Activated B cell treated with CpG ODN at 0.5 μM for 24 hours (primary cell): ENCODE data around the gene CALHM3. TPM values are rescaled to one million over a fixed set of nuclear protein-coding genes. Genes with fewer than 3 reads are reported as not detected.
A peak's percentile ranks its signal among the peaks of the same experiment; 100 is the strongest.
"Not testable (repeated sequence)": the region's sequence is repeated elsewhere in the genome, so short reads cannot be mapped to it uniquely, and the experiment has no call there.

Experiments
- ATAC-seq: fragments of 200-7000 bp; cut with Tn5 transposase; one replicate; pipeline ENCODE4 v1.10.0; 2021; ENCODE audit warnings: low read depth, mild to moderate bottlenecking, moderate library complexity
- CTCF ChIA-PET: fragments of 350-600 bp; sonication (Branson Sonifier 250); formaldehyde crosslinking; loops from one replicate; lab custom pipeline; 2021; ENCODE audit warnings: antibody characterized with exemption; lab: Charles Lee
- POLR2A ChIA-PET: fragments of 350-600 bp; sonication (Branson Sonifier 250); formaldehyde crosslinking; loops from one replicate; lab custom pipeline; 2021; ENCODE audit warnings: antibody characterized with exemption; lab: Charles Lee
- DNase-seq: peaks from one replicate; pipeline ENCODE4 v3.0.0; 2022
- H3K27ac Mint-ChIP-seq: one replicate; pipeline ENCODE4 v1.8.0; 2020; ENCODE audit warnings: mixed read lengths
- H3K27me3 Mint-ChIP-seq: one replicate; pipeline ENCODE4 v1.8.0; 2021; ENCODE audit warnings: mixed read lengths
- H3K36me3 Mint-ChIP-seq: one replicate; pipeline ENCODE4 v1.8.0; 2021; ENCODE audit warnings: low read depth, mixed read lengths
- H3K4me1 Mint-ChIP-seq: one replicate; pipeline ENCODE4 v1.8.0; 2021; ENCODE audit warnings: mixed read lengths
- H3K4me3 Mint-ChIP-seq: one replicate; pipeline ENCODE4 v1.8.0; 2020; ENCODE audit warnings: mild to moderate bottlenecking, mixed read lengths
- H3K9me3 Mint-ChIP-seq: one replicate; pipeline ENCODE4 v1.8.0; 2020; ENCODE audit warnings: mixed read lengths
- intact Hi-C: fragments of 100-400 bp; cut with micrococcal nuclease; formaldehyde crosslinking; loops from one replicate; pipeline ENCODE4 v1.15.1; 2024
- total RNA-seq: library from RNA; stranded (reverse); gene quantifications from 2 replicates; pipeline ENCODE4 v1.2.3, GENCODE V29; 2022
- TF ChIP-seq, protein P1 (sequence below): fragments of 200-600 bp; IDR thresholded peaks from one replicate; pipeline ENCODE4 v1.8.0; 2022; ENCODE audit warnings: antibody characterized with exemption, mild to moderate bottlenecking

The CALHM3 gene
- total RNA-seq, 1 donor from 2014 or later: not detected

GRCh38 chr10:103490986-103491314 is 11.9 kb upstream of the CALHM3 start:
- POLR2A ChIA-PET: no interaction called here

DNA sequence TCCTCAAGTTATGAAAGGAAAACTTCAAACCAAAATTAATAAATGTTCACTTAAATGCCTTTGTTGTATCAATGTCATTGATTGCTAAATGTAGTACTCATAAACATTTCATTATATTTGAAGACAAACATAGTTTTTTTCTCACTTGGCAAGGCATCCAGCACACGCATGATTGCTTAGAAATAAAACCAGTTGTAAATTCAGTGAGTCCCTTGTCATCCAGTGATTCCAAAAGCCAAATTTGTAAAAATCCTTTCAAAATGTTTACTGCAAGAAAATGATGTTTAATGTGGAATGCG is 8.3 kb upstream of the CALHM3 start:
- Mint-ChIP-seq H3K36me3 (no peaks in the 10 kb centered on the region), H3K27me3 (no peaks in the 10 kb centered on the region), H3K4me3 (no peak overlapping the region), H3K4me1 (peaks cover 20% of the 10 kb centered on the region), H3K9me3 (no peaks in the 10 kb centered on the region), H3K27ac (no peak overlapping the region)
- no peak for DNase-seq
- no peak for ATAC-seq
- TF ChIP-seq, protein P1, sequence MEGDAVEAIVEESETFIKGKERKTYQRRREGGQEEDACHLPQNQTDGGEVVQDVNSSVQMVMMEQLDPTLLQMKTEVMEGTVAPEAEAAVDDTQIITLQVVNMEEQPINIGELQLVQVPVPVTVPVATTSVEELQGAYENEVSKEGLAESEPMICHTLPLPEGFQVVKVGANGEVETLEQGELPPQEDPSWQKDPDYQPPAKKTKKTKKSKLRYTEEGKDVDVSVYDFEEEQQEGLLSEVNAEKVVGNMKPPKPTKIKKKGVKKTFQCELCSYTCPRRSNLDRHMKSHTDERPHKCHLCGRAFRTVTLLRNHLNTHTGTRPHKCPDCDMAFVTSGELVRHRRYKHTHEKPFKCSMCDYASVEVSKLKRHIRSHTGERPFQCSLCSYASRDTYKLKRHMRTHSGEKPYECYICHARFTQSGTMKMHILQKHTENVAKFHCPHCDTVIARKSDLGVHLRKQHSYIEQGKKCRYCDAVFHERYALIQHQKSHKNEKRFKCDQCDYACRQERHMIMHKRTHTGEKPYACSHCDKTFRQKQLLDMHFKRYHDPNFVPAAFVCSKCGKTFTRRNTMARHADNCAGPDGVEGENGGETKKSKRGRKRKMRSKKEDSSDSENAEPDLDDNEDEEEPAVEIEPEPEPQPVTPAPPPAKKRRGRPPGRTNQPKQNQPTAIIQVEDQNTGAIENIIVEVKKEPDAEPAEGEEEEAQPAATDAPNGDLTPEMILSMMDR: no peak
- CTCF ChIA-PET: interaction anchor here (5.0 kb wide), 1 partner anchor 69 kb away, joined by 112 read pairs; no protein-coding TSS in a partner anchor
- intact Hi-C loops: loop anchor here (5.0 kb wide), 1 partner anchor 650 kb away; the partner anchor contains the start of gene CYP17A1
- POLR2A ChIA-PET: no interaction called here

More at GRCh38 chr10:103490986-103491314, 11.9 kb upstream of the CALHM3 start:
- ATAC-seq (peak; percentile 13), DNase-seq (no peak)
- peaks cover 31% of the 10 kb centered on the region for H3K4me1 Mint-ChIP-seq
- no peak overlapping the region for H3K4me3 Mint-ChIP-seq
- intact Hi-C loops: loop anchor here (5.0 kb wide), 2 partner anchors 91 to 201 kb away; no protein-coding TSS in a partner anchor
- H3K9me3 Mint-ChIP-seq: no peaks in the 10 kb centered on the region
- CTCF ChIA-PET: interaction anchor here (1.2 to 1.8 kb wide), 2 partner anchors 74 to 195 kb away, joined by 6 to 10 read pairs; no protein-coding TSS in a partner anchor
- TF ChIP-seq, protein P1: no peak
- peaks cover 21% of the 10 kb centered on the region for H3K27me3 Mint-ChIP-seq
- no peaks in the 10 kb centered on the region for H3K36me3 Mint-ChIP-seq
- no peak overlapping the region for H3K27ac Mint-ChIP-seq

DNA sequence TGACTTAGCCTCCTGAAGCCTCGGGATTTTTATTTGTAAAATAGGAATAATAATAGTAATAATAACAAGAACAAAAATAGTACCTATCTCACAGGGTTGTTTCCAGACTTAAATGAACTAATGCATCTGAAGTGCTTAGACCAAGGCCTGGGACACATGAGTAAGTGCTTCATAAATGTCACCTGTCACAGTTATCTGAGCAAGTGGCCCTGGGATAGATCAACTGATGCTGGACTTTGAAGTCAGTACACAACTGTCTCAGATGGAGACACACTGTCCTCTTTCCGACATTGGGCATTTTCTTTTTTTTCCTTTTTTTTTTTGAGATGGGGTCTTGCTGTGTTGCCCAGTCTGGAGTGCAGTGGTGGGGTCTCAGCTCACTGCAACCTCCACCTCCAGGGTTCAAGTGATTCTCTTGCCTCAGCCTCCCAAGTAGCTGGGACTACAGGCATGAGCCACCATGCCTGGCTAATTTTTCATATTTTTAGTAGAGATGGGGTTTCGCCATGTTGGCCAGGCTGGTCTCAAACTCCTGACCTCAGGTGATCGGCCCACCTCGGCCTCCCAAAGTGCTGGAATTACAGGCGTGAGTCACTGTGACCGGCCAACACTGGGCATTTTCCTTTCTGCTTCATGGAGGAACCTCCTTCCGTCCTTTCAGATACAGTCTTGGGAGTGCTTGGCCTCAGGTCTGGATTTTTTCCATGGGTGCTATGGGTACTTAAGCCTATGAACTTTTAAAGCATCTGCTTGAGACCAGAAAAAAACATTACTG is 7.8 kb upstream of the CALHM3 start:
- CTCF ChIA-PET: interaction anchor here (1.8 to 5.0 kb wide), 2 partner anchors 68 to 74 kb away, joined by 9 to 112 read pairs; no protein-coding TSS in a partner anchor
- H3K27ac Mint-ChIP-seq, DNase-seq, H3K9me3 Mint-ChIP-seq, H3K27me3 Mint-ChIP-seq, H3K36me3 Mint-ChIP-seq, POLR2A ChIA-PET, ATAC-seq, H3K4me3 Mint-ChIP-seq: not testable (repeated sequence)
- intact Hi-C loops: loop anchor here (5.0 kb wide), 1 partner anchor 650 kb away; the partner anchor contains the start of gene CYP17A1
- peaks cover 23% of the 10 kb centered on the region for H3K4me1 Mint-ChIP-seq

DNA sequence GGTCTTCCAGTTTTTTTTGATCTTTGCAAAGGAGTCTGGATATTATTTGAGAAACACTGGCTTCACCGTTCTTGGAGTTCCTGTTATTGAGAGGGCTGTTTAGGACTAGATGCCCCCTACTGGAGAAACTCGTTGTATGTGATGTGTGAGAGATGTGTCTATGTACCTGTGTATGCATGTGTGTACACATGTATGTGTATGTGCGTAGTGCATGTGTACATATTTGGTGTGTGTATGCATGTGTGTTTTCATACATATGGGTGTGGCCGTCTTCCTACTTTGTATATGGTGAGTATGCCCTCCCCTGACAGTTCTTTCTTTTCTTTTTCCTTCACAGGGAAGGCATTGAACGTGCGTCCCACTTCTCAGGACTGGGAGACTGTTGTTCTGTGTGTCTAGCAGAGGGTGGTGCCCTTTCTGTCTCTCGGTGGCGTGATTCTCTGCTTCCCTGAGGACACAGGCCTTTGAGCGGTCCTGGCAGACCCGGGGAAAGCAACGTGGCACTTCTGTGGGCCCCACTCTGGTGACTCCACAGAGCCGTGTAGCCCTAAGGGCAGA is 3.0 kb upstream of the CALHM3 start:
- ChIA-PET POLR2A (no interaction called here), CTCF (interaction anchor here (0.9 to 3.3 kb wide), 4 partner anchors 10 to 65 kb away, joined by 4 to 28 read pairs (median 8); partner anchors contain the start of gene CALHM2)
- H3K27me3 Mint-ChIP-seq: no peaks in the 10 kb centered on the region
- no peaks in the 10 kb centered on the region for H3K9me3 Mint-ChIP-seq
- H3K27ac Mint-ChIP-seq: no peak overlapping the region
- no peaks in the 10 kb centered on the region for H3K36me3 Mint-ChIP-seq
- intact Hi-C loops: loop anchor here (1.0 to 2.0 kb wide), 4 partner anchors 11 to 111 kb away; partner anchors contain the start of gene CALHM2
- TF ChIP-seq, protein P1: peak; percentile 49
- H3K4me3 Mint-ChIP-seq: no peak overlapping the region
- ATAC-seq (peak; percentile 78), DNase-seq (no peak)
- H3K4me1 Mint-ChIP-seq: peaks cover 9% of the 10 kb centered on the region

DNA sequence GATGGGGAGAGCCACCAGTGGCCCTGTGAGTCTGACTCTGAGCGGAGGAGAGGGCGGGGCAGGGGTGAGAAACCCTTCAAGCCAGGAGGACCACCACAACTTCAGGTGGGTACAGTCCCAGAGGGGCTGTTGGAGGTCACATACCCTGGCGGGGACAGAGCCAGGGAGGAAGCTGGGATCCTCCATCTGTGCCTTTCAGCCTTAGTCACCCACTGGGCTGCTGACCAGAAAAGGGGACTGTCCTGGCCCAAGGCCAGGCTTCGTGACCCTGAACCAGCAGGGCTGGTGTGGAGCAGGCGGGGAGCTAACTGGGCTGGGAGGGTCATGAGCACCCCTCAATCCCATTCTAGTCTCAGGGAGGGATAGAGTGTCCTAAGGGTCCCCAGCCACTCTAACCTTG is 1.5 kb upstream of the CALHM3 start:
- intact Hi-C loops: no loop called here
- TF ChIP-seq, protein P1: no peak
- no peak for ATAC-seq
- ChIA-PET CTCF (interaction anchor here (0.8 to 3.3 kb wide), 4 partner anchors 13 to 64 kb away, joined by 3 to 28 read pairs (median 6); partner anchors contain the start of gene CALHM2), POLR2A (interaction anchor here (1.4 kb wide), 1 partner anchor 28 kb away, joined by 3 read pairs; the partner anchor contains the start of gene CALHM2)
- Mint-ChIP-seq H3K27me3 (no peaks in the 10 kb centered on the region), H3K9me3 (no peaks in the 10 kb centered on the region), H3K4me3 (no peak overlapping the region), H3K27ac (no peak overlapping the region), H3K36me3 (no peaks in the 10 kb centered on the region), H3K4me1 (peaks cover 6% of the 10 kb centered on the region)
- DNase-seq: no peak
